Kidney (tissue), 14 donors: ENCODE measurements around the gene DPH3. TPM values are rescaled to one million over a fixed set of nuclear protein-coding genes. Genes with fewer than 3 reads are reported as not detected.

Experiments used
- DNase-seq, 5 donors: peaks; one replicate each; pipeline ENCODE4 v3.0.0-alpha.2; 2013 to 2020
- FAIRE-seq: peaks from 2 replicates; lab custom pipeline; 2012; peaks lifted over from hg19 to GRCh38; lab: Jason Lieb, UNC
- H3K27ac ChIP-seq, 2 donors: one replicate each; pipeline ENCODE4 v1.7.0; 2013; ENCODE audit warnings: low read depth in 2 of 2, low read length in 2 of 2, inconsistent platforms in 1 of 2
- H3K27me3 ChIP-seq: one replicate; pipeline ENCODE4 v1.7.1; 2013; ENCODE audit warnings: low read length, inconsistent platforms; ENCODE audit not compliant: control insufficient read depth, insufficient read depth
- H3K36me3 ChIP-seq, 3 donors: one replicate each; pipeline versions ENCODE4 v1.7.0 to v1.7.1; 2013; ENCODE audit warnings: low read length in 3 of 3, control low read depth in 1 of 3, inconsistent platforms in 1 of 3; ENCODE audit not compliant: insufficient read depth in 3 of 3, control insufficient read depth in 2 of 3
- H3K4me1 ChIP-seq, 3 donors: one replicate each; pipeline versions ENCODE4 v1.7.0 to v1.7.1; 2013; ENCODE audit warnings: low read length in 3 of 3, inconsistent platforms in 1 of 3, low read depth in 1 of 3; ENCODE audit not compliant: control insufficient read depth in 2 of 3, insufficient read depth in 2 of 3
- H3K4me3 ChIP-seq, 3 donors: one replicate each; pipeline versions ENCODE4 v1.7.0 to v1.8.1; 2013; ENCODE audit warnings: low read length in 3 of 3, control low read depth in 1 of 3, inconsistent platforms in 1 of 3
- H3K9ac ChIP-seq, 3 donors: one replicate each; pipeline versions ENCODE4 v1.7.0 to v1.7.1; 2013; ENCODE audit warnings: low read length in 3 of 3, control low read depth in 1 of 3, inconsistent platforms in 1 of 3
- H3K9me3 ChIP-seq, 3 donors: one replicate each; pipeline versions ENCODE4 v1.7.0 to v1.7.1; 2013; ENCODE audit warnings: low read length in 3 of 3, control low read depth in 1 of 3, inconsistent platforms in 1 of 3; ENCODE audit not compliant: control insufficient read depth in 2 of 3, insufficient read depth in 1 of 3
- intact Hi-C: fragments of 100-400 bp; cut with DNase I; formaldehyde crosslinking; loops from one replicate; pipeline ENCODE4 v1.11.1; 2022
- polyA plus RNA-seq: library from polyadenylated mRNA; stranded (reverse); fragments of 350-450 nt; fragmentation: Illumina TruSeq; extraction: RNeasy Lipid Tissue Mini Kit (QIAGEN cat#74804); gene quantifications from one replicate; pipeline ENCODE4 v1.2.3, GENCODE V29; 2014; ENCODE audit warnings: low read depth, low replicate concordance; ENCODE audit not compliant: insufficient read depth
- total RNA-seq: library from RNA; stranded (reverse); fragmentation: NEBNext Ultra II Directional; extraction: Animal tissue kit (Norgen Biotek cat#: 25700); gene quantifications from one replicate; pipeline ENCODE4 v1.2.1, GENCODE V29; 2021
- TF ChIP-seq, protein P1 (sequence below): IDR thresholded peaks from 3 replicates; pipeline ENCODE4 v1.5.1; 2012; ENCODE audit warnings: mild to moderate bottlenecking, moderate library complexity, borderline replicate concordance; ENCODE audit not compliant: insufficient read depth; ENCODE audit errors: extremely low read depth
- donor health status: control.
- donor health status: control.
- donor health status: control.
- donor health status: control.
- donor health status: control.
- donor health status: DM: yes; HTN: yes; CAD: no.
- donor health status: Normal renal cell carcinoma (clear cell type).

DPH3 gene
- total and polyA plus RNA-seq, 2 donors from 2014 or later: 16.3 to 19.3 TPM

DNA sequence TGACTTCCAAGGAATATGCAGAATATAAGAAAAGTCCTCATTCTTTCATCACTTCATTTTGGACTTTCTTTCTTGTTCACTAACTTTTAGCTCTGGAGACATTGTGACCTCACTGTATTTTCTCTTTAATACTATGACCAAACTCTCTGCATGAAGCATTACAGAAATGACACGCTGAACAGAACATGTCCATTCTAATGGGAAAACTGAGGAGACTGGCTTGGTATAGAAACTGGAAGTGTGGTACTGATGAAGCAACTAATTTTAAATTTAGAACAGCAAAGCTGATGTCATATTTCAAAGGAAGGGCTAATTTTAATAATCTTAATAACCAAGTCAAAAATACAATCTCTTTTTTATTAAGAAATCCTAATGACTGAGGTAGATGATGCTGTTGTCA lies 4.7 kb downstream of the DPH3 start:
- intact Hi-C loops: no loop called here
- H3K4me1 ChIP-seq: peaks cover 0 to 3% (median 0%) of the 10 kb centered on the region in 3 donors
- H3K27ac ChIP-seq: no peak overlapping the region
- no peak overlapping the region for H3K4me3 ChIP-seq
- FAIRE-seq (no peak), DNase-seq (no peak)
- H3K36me3 ChIP-seq: peaks cover 2 to 8% (median 4%) of the 10 kb centered on the region in 3 donors
- H3K9ac ChIP-seq: no peak overlapping the region
- TF ChIP-seq, protein P1, sequence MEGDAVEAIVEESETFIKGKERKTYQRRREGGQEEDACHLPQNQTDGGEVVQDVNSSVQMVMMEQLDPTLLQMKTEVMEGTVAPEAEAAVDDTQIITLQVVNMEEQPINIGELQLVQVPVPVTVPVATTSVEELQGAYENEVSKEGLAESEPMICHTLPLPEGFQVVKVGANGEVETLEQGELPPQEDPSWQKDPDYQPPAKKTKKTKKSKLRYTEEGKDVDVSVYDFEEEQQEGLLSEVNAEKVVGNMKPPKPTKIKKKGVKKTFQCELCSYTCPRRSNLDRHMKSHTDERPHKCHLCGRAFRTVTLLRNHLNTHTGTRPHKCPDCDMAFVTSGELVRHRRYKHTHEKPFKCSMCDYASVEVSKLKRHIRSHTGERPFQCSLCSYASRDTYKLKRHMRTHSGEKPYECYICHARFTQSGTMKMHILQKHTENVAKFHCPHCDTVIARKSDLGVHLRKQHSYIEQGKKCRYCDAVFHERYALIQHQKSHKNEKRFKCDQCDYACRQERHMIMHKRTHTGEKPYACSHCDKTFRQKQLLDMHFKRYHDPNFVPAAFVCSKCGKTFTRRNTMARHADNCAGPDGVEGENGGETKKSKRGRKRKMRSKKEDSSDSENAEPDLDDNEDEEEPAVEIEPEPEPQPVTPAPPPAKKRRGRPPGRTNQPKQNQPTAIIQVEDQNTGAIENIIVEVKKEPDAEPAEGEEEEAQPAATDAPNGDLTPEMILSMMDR: no peak
- H3K9me3 ChIP-seq: no peaks in the 10 kb centered on the region
- no peaks in the 10 kb centered on the region for H3K27me3 ChIP-seq

DNA sequence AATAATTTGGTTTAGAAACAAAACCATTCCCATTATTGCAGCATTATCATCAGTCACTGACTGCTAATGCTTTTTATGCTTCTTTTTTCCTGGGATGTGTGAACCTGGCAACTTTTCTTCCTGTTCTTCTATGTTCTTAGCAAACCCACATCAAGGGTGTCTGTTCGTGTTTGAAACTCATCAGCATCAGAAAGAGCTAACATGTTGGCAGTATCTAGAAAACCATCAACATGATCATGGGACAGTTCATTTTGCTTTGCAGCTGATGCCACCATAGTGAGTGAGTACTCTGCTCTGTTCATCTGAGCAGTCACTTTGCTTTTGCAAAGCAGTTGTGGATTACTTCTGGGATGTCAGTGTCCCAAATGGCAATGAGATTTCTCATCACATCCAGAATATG lies 5.9 kb downstream of the DPH3 start:
- Histone ChIP-seq H3K27me3 (no peaks in the 10 kb centered on the region), H3K4me1 (peaks cover 0 to under 1% (median 0%) of the 10 kb centered on the region in 3 donors), H3K9me3 (no peaks in the 10 kb centered on the region), H3K9ac (no peak overlapping the region), H3K36me3 (peaks cover 2 to 8% (median 4%) of the 10 kb centered on the region in 3 donors), H3K27ac (no peak overlapping the region), H3K4me3 (no peak overlapping the region)
- DNase-seq (no peak), FAIRE-seq (no peak)
- TF ChIP-seq, protein P1: no peak
- intact Hi-C loops: no loop called here

DNA sequence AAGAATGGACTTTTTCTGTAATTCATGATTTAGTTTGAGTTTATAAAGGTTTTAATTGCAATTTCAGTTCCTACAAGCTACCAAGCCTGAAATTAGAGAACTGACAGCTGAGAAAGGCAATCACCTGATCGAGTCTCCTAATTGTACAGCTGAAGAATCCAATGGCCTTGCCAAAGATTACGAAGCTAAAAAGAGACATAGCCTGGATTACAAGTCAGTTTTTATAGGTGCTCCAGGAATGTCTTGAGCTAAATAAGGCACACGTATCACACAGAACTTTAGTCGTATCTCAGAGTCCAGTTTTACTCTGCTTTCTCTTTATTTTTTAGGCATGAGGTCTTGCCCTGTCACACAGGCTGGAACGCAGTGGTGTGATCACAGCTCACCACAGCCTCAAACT lies 6.6 kb downstream of the DPH3 start:
- intact Hi-C loops: no loop called here
- no peak overlapping the region for H3K4me3 ChIP-seq
- no peaks in the 10 kb centered on the region for H3K27me3 ChIP-seq
- no peak for FAIRE-seq
- no peak overlapping the region for H3K27ac ChIP-seq
- no peaks in the 10 kb centered on the region for H3K9me3 ChIP-seq
- DNase-seq: no peak
- no peaks in the 10 kb centered on the region for H3K4me1 ChIP-seq
- peaks cover 2 to 8% (median 4%) of the 10 kb centered on the region in 3 donors for H3K36me3 ChIP-seq
- TF ChIP-seq, protein P1: no peak
- no peak overlapping the region for H3K9ac ChIP-seq

- intact Hi-C loops: no loop called here
- Histone ChIP-seq H3K9ac (no peak overlapping the region), H3K27ac (no peak overlapping the region), H3K9me3 (no peaks in the 10 kb centered on the region), H3K36me3 (peaks cover 2 to 8% (median 4%) of the 10 kb centered on the region in 3 donors), H3K27me3 (no peaks in the 10 kb centered on the region), H3K4me3 (no peak overlapping the region), H3K4me1 (no peaks in the 10 kb centered on the region)
- no peak for DNase-seq
- TF ChIP-seq, protein P1: no peak
- FAIRE-seq: no peak
Measured at GRCh38 chr3:16257309-16257708, 7.4 kb downstream of the DPH3 start.
